HPDE6-E6E7 (cell line): ENCODE measurements around the gene MSI2.

ENCODE experiments used
- DNase-seq: peaks from one replicate; pipeline ENCODE4 v3.0.0; 2011; ENCODE audit warnings: missing footprints; ENCODE audit errors: extremely low spot score

Gene MSI2

DNA sequence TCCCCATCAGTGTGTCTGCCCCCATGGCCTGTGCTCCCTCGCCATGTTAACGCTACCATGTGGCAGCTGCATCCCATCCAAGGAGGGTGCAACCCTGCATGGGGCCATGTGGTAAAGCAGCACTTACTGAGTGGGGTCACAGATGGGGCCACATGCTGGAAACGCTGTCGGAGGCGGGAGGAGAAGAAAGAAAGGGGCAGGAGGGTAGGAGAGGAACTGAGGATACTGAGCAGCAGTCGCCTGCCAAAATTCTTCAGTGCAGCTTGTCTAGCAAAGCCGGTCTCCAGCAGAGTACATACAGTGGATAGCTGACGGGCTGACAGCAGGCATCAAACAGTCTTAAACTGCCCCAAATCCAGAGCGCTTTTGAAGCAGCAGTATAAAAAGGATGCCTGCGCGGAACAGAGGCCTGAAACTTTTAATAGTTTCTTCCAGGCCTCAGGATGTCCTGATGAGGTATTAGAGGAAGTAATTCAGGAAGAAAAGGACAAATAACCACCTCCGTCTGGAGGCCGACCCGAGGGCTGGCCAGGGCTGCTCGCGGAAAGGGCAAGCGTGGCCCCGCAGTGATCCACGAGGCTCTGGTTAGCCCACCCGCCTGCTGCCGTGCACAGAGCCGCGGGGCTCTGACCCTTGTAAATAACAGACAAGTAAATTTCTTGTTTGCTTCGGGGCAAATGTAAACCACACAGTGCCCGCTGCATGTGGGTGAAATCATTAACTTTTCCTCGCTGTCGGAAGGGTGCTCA lies 339.8 kb downstream of the MSI2 start:
- DNase-seq: no peak

DNA sequence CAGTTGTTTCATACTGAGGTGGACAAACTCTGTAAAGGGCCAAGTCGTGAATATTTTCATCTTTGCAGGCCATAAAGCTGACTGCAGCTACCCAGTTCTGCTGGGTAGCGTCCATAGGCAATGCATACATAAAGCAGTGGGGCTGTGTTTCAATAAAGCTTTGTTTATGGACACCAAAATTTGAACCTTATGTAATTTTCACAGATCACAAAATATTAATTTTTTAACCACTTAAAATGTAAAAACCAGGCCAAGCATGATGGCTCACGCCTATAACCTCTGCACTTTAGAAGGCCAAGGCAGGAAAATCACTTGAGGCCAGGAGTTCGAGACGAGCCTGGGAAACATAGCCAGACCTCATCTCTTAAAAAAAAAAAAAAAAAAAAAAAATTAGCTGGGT lies 340.8 kb downstream of the MSI2 start:
- no peak for DNase-seq

DNA sequence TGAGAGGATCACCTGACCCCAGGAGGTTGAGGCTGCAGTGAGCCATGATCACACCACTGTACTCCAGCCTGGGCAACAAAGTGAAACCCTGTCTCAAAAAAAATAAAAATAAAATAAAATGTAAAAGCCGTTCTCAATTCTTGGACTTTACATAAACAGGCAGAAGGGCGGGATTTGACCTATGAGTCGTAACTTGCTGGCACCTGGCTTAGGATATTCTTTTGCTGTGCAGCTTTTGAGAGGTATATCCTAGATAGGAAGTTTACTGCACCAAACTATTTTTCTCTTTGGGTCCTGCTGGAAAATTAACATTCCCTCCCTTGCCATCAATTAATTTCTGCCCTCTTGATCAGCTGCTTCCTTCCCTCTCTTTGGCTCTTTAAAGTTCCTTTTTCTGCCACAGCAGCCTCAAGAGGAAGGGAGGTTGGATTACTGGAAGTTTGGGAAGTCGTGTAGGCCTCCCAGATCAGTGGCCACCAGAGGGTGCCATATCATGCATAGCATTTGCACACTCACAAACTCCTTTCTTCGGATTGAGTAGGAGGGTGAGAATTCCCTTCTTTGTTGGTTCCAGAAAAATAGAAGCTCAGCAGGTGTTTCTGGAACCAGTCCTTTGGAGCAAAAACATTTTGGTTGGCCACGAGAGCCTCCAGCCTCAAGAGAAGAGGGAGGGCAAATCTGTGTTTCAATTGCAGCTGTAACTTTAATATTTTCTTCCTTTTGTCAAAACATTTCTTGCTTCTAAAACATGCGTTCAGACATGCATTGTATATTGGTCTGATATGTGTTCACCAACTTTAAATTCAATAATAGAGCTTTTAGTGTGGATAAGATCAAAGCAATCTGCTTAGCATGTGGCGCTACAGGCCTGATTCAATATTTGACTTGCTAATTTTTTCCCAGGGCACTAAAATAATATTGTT lies 341.5 kb downstream of the MSI2 start:
- peak; percentile 58 for DNase-seq

DNA sequence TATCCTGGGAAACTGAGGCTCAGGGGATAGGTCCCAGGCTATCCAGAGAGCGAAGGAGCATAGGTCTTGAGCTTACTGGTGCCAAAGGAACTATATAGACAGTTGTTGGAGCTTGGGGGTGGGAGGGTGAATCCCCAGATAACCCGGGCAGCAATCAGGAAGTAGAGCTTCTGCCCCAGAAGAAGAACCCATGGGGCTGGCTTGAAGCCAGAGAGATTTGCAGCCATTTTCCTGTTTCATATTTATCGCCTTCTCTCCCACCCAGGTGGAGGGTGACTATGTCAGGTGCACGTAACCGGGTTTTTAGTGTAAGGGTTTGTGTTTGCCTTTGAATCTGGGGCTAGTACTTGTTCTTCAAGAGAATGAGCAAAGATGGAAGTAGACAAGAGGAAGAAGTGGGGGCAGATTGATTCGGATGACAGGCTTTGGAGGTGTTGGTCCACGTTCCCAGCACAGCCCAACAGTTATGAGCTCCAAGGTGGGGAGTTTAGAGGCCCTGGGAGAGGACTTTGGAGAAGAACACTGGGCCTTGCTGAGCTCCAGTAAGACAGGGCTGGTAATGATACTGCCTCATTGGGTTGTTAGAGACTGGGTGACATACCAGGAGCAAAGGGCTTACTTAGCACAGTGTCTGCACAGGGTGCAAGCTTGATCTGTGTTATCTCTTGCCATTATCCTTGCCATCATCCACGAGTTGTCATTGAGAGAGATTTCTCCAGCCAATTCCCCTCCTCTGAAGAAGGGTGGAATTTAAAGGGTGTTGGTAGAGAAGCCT lies 343.1 kb downstream of the MSI2 start:
- DNase-seq: no peak

DNA sequence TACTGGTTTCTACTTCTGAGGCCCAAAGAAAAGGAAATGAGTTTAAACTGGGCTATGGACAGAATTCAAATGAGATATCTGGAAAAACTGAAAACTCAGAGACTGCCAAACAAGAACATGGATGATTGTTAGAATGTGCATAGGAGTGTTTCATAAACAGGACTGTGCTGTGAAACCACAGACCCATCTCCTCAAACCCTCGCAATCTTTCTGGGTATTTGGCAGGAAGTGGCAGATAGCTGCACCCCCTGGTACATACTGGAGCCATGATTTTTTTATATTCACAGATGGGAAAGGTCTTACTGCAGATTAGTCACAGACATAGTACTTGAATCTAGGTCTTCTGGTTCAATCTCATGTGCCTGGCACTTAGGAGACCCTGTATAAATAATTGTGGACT lies 343.8 kb downstream of the MSI2 start:
- no peak for DNase-seq

DNA sequence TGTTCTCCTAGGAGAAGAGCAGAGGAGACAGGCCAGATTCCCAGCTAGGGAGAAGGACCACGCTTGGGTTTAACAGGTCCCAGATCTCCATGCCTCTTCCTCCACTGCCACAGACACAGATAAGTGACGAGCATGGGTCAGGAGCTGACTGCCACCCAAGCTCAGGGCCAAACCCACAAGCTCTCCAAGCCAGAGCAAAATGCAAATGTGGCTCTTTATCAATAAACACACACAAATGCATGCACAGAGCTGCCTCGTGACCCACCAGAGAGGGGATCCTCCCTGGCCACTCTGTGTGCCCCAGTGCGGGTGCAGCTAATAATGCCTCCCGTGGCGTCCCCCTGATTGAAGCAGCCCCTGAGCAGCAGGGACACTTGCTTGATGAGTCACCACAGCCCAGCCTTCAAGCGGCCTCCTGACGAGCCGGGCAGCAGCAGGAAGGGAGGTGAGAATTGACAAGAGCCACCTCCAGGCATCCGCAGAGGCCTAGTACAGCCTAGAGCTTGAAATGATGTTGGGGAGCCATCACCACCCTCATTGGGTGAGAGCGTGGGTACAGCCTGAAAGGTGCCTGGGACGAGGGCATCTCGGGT lies 344.9 kb downstream of the MSI2 start:
- DNase-seq: no peak

DNA sequence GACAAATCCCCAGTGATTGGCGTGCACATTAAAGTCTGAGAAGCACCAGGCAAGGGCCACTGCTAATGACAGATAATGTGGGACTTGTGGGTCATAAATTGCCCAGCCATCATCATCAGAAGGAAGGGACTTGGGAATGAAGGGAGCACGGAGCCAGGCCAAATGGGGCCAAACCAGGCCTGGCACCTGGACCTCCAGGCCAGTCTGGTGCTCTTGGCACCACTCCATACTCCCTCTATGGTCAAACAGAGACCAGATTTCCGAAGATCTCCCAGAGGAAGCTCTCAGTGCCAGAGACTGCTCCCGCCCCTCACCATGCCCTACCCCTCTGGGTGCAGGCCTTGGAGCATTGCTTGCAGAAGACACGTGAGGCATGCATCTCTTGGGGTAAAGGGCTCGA lies 346.6 kb downstream of the MSI2 start:
- no peak for DNase-seq

DNA sequence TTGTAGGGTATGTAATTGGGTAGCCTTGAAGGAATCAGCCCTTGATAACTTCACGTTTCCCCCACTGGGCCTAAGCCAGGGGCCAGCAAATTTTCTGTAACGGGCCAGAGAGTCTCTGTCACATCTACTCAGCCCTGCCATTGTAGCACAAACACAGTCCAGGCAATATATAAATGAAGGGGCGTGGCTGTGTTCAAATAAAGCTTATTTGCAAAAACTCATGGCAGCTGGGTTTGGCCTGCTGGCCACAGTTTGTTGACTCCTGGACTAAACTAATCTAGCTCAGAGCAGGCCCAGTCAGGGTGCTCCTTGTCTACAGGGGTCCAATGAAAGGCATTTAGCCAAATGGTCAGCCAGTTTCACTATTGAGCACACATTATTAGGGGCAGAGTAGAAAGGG lies 347.2 kb downstream of the MSI2 start:
- DNase-seq: no peak

DNA sequence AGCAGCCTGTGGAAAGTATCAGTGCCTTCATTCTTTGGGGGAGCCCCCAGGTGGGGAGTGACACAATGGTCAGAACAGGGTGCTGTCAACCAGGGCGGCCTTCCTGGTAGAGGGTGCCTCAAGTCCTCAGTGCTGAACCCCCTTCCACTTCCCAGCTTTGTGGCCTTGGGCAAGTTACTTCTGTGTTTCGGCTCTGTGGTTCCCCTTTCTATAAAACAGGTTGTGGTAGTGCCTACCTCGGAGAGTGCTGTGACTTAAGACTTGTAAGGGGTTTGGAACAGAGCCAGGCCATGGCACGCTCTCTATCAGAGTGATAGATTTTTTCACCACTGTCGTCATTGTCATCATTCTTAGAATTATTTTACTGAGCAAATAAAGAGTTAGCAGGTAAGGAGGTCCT lies 347.7 kb downstream of the MSI2 start:
- no peak for DNase-seq

DNA sequence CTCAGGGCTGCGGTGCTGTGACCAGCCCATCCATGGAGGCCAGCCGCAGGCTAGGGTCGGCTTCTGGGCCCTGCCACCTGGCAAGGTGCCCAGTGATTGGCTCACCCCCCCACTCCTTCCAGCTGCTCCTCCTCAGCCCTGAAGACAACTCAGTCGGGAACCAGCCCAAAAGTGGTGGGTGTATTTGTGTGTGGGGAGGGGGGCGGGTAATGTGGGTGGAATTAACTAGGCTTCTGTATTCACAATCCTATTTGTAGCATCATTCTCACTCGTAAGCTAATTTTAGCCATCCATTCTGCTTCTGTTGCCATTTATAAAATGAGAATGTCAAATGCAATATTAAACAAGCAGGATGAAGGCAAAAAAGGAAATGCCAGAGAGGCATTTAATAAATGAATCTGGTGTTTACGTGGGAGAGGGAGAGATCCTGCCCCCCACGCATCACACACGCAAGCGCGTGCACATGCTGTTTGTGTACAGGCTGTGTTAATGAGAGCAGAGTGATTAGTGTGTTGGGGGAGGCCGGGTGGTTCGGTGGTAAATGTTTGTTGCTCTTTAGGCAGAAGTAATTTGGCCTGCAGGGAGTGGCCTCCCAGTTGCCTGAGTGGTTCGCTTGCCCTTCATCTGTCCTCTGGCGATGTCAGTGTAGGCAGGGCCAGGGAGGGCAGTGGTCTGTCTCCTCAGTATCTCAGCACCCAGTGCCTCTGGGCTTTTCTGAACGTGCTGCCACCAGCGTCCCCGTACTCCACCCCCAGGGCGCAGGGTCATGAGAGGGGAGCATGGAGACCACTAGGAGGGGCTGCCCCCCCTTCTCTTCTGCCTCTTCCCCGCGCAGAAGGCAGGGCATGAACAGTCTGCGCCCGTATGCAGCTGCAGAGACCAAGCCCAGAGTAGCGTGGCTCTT lies 348.7 kb downstream of the MSI2 start:
- DNase-seq: no peak

DNA sequence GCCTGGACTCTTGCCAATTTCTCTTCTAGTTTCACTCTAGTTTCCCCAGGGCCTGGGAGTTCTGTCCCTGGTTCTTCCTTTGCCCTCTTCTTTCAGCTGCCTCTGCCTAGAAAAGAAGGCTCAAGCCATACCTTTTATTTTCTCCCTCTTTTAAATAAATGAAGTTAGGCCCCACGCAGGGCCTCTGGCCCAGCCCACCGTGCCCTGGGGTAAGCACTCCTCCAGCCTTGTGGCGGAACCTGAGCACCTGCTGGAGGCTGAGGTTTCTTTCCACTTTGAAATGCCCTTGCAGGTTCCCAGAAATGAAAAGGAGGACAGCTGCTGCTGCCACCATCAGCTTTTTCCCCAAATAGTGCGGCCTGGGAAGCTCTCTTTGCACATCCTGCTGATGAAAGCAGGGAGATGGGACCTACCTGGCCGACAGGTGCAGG lies 349.4 kb downstream of the MSI2 start:
- no peak for DNase-seq

DNA sequence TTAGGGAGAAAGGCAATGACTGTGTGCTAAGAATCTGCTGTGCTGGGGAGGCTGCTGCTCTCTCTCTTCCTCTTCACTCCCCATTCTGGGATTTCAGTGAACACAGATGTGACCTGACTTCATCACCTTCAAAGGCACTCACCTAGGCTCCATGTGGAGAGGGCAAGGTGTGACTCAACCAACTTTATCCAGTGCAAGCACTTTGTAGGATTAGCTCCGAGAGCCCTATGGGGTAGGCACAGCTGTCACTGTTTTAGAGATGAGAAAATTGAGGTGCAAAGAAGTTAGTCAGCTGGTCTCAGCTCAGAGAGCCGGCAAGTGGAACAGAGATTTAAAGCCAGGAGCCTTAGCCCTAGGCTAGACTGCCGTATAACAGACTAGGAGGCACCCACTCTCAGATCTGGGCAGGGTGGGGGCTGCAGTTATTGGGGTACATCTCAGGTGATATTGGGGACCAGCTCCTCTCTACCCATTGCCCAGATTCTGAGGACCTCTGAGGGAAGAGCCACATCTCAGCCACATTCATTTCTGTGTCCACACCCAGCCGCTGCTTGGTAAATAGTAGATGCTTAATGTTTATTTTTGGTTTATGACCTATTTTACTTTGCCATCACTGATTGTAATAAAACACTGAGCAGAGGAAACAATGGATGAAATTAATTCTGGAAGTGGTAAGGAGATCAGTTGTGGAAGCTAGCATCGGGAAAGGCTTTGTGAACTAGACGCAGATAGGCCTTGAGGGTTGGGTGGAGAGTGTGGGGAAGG lies 350.0 kb downstream of the MSI2 start:
- DNase-seq: no peak

DNA sequence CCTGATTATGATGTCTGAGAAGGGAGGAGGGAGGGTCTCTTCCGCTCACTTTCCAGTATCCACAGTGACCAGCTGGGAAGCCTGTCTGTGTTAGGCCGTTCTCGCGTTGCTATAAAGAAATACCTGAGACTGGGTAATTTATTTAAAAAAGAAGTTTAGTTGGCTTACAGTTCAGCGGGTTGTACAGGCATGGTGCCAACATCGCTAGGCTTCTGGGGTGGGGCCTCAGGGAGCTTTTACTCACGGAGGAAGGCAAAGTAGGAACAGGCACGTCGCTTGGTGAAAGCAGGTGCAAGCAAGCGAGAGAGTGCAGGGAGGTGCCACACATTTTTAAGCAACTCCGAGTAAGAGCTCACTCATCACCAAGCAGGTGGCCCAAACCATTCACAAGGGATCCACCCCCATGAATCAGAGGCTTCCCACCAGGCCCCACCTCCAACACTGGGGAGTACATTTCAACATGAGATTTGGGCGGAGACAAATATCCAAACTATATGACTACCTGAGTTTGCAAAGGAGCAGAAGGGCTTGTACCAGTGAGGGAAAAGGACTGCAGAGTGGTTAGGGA lies 351.3 kb downstream of the MSI2 start:
- DNase-seq: peak; percentile 22

DNA sequence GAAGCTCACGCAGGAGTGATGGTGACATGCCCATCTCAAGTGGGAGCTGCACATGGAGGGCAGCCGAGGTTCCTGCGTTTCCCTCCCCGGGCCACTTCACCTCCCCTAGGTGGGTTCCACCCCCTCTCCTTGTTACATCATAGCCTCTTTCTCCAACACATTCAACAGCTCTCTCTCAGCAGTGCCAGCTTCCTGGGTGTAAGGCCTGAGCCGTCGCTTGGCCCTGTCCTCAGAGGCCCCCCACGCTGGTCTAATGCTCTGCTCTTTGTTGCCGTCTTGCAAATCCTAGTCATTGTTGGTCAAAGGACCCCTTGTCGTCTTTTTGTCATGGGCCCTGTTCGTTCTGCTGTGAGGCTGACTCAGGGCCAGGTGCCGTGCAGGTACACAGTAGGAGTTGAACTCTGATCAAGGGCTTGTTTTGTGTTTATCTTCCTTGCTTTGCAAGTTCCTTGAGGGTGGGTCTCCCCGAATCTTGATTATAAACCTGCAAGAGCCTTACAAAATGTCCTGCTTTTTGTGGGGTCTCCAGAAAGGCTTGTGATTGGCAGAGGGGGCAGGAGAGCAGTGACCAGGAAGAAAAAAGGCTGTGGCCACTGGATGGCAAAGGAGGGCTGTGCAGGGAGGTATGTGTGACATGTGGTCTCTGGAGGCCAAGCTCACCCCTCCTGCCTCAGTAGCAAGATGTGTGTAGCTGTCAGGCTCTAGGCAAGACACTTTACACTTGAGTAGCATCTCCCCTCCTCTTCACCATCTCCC lies 352.2 kb downstream of the MSI2 start:
- DNase-seq: no peak

DNA sequence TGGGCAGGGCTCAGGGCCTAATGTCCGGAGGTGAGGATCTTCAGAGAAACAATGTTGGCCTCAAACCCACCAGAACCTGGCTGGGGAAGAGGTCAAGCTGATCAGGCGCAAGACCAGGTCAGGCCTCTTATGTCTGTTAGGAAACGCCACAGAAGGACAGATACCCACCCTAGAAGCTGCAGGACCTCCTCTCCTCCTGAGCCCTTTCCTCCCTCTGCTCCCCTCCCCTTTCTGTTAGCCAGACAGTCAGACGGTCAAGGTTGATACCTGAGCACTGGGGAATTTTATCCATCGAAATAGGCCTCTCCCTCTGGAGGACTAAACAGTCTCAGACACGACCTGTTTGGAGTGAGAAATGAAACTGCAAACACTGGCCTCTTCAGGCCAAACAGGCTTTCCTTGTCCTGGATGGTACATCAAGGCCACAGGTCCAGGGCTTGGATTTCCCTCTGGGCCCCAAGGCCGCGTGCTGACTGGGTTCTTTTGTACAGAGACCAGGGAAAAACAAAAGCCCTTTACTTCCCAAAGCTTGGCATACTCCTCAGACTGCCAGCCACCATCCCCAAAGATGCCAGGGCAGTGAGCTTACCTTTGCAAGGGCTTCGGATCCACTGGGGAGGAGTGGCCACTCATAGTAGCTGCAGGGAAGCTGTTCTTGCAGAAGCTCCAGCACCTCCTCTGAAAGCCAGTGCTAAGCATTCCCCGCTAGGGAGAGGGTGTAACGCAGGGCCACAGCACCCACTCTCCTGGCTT lies 353.0 kb downstream of the MSI2 start:
- DNase-seq: no peak

DNA sequence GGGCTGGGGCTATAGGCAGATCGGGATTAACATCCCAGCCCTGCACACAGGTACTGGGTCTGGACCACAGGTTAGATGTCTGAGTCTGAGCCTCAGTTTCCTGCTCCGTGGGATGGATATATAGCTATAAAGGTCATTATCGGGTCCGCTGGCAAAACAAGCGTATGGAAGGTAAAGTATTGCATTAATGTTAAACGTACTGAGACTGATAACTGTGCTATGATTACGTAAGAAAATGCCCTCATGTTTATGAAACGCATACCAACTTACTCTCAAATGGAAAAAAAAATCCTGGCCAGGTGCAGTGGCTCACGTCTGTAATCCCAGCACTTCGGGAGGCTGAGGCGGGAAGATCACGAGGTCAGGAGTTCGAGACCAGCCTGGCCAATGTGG lies 353.6 kb downstream of the MSI2 start:
- no peak for DNase-seq

DNA sequence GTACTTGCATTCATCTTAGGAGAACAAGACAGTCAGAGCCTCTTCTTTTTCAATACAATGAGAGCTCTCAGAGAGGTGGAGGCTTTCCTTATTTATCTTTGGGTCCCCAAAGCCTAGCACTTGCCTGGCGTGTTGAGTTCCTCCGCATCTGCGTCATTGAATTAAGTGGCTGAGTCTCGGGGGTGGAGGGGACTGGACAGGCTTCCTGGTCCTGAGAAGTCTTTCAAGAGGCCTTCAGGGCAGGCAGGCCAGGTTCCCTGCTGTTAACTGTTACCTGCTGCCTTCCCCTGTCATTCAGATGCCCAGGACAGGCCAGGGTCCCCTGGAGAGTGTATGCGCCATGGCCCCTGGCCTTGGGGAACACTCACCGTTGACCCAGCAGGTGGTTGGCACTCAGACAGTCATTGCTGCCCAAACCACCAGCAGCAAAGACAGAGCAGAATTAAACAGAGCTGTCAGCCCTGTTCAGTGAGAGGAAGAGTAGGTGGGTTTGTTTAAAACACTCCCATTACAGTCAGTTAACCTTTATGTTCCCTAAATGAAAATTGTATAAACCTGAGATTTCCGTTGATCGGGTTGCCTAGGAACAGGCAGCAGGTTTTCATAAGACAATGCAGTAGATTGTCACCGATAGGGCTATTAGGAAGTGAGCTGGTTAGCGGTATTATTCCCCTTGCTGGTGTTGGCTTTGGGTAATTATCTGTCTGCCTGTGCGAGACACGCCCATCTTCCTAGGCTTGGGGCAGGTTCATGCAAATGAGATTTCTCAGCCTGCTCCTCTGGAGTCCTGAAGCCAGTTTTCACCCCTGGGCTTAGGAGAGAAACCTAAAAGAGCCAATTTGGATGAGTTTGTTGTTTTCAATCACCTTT lies 356.1 kb downstream of the MSI2 start:
- no peak for DNase-seq
